K562 (cell line): ENCODE results near the gene TRAPPC4. TPM values are rescaled to one million over a fixed set of nuclear protein-coding genes. Genes with fewer than 3 reads are reported as not detected.

Experiments
- BRCA1 ChIP-seq, 2 experiments: fragments of 450-650 bp in 1 of 2; sonication (generic) in 1 of 2; formaldehyde crosslinking in 1 of 2; IDR thresholded peaks; 2 replicates each; pipeline versions ENCODE4 v1.5.0 to v1.6.1; 2017 to 2020; ENCODE audit warnings: mild to moderate bottlenecking in 1 of 2, missing genetic modification reagents in 1 of 2
- CEBPZ ChIP-seq: fragments of 150-350 bp; IDR thresholded peaks from 2 replicates; pipeline ENCODE4 v1.6.1; 2014; ENCODE audit warnings: low read depth, mild to moderate bottlenecking, low read length, borderline replicate concordance
- CSDE1 ChIP-seq, 2 experiments: fragments of 450-650 bp; IDR thresholded peaks; 2 replicates each; pipeline ENCODE4 v1.6.1; 2016; ENCODE audit warnings: mild to moderate bottlenecking in 1 of 2
- GTF3C2 ChIP-seq: IDR thresholded peaks from 3 replicates; pipeline ENCODE4 v1.6.1; 2011; ENCODE audit warnings: borderline replicate concordance, mild to moderate bottlenecking, moderate library complexity; ENCODE audit not compliant: insufficient read length; ENCODE audit errors: extremely low read depth
- HNRNPH1 ChIP-seq: fragments of 200-400 bp; formaldehyde crosslinking; optimal IDR thresholded peaks from 2 replicates; pipeline ENCODE3; 2017; ENCODE audit warnings: low read depth, mild to moderate bottlenecking, low read length, moderate library complexity
- KAT8 ChIP-seq: fragments of 450-650 bp; IDR thresholded peaks from 2 replicates; pipeline ENCODE4 v1.6.1; 2016; ENCODE audit warnings: low read depth, mild to moderate bottlenecking
- NBN ChIP-seq: fragments of 450-650 bp; IDR thresholded peaks from 2 replicates; pipeline ENCODE4 v1.6.1; 2016; ENCODE audit warnings: low read depth, mild to moderate bottlenecking
- SIRT6 ChIP-seq: IDR thresholded peaks from one replicate; pipeline ENCODE4 v1.6.1; 2012; ENCODE audit warnings: low read depth, mild to moderate bottlenecking, control low read depth, inconsistent platforms, low read length, moderate library complexity
- SREBF1 ChIP-seq: fragments of 150-350 bp; IDR thresholded peaks from 2 replicates; pipeline ENCODE4 v1.6.1; 2014; ENCODE audit warnings: antibody characterized with exemption, low read depth, low read length, borderline replicate concordance
- ZBTB49 ChIP-seq: sonication (generic); formaldehyde crosslinking; IDR thresholded peaks from 2 replicates; pipeline ENCODE4 v1.8.0; 2022; ENCODE audit warnings: missing genetic modification reagents, mild to moderate bottlenecking, borderline replicate concordance
- ZNF224 ChIP-seq: sonication (generic); formaldehyde crosslinking; IDR thresholded peaks from 2 replicates; pipeline ENCODE4 v1.8.0; 2022; ENCODE audit warnings: mild to moderate bottlenecking, missing genetic modification reagents
- ZNF274 ChIP-seq: IDR thresholded peaks from 2 replicates; pipeline ENCODE4 v1.6.1; 2011; ENCODE audit warnings: low read depth, mild to moderate bottlenecking, low read length, moderate library complexity, borderline replicate concordance
- ZNF583 ChIP-seq: fragments of 250-450 bp; sonication (Bioruptor Pico); IDR thresholded peaks from 2 replicates; pipeline ENCODE4 v1.4.0; 2020
- polyA plus RNA-seq, 8 experiments: library from polyadenylated mRNA; depleted of rRNA in 4 of 8; stranded (reverse) in 5 of 8; unstranded in 3 of 8; fragments of >200 nt; fragmentation: Nextera tagmentation in 2 of 8; fragmentation: Illumina TruSeq in 1 of 8; extraction: Ambion mirVana in 2 of 8; extraction: Trizol in 1 of 8; gene quantifications; 2 replicates each; pipeline versions ENCODE4 v1.2.1 to v1.2.3, GENCODE V29; 2011 to 2014; ENCODE audit warnings: inconsistent platforms in 1 of 8, missing spikeins in 1 of 8
- total RNA-seq, 7 experiments: library from RNA; depleted of rRNA in 6 of 7; stranded (reverse); fragments of >200 nt in 6 of 7; fragmentation: Illumina TruSeq in 2 of 7; extraction: Trizol in 2 of 7; gene quantifications; 2 replicates each; pipeline versions ENCODE4 v1.2.1 to v1.2.3, GENCODE V29; 2011 to 2021; ENCODE audit warnings: low replicate concordance in 1 of 7
- TF ChIP-seq, protein P1 (sequence below), 2 experiments: fragments of 150-350 bp in 1 of 2; IDR thresholded peaks; 2 replicates each; pipeline ENCODE4 v1.6.1; 2012 to 2016; ENCODE audit warnings: low read depth in 2 of 2, low read length in 2 of 2, mild to moderate bottlenecking in 1 of 2, moderate library complexity in 1 of 2

TRAPPC4 gene
- total and polyA plus RNA-seq, 9 of the 15 experiments (the other 6 are each of a cell fraction or from before 2014, with no cell fraction given), result 121 to 524 (median 142) TPM

DNA sequence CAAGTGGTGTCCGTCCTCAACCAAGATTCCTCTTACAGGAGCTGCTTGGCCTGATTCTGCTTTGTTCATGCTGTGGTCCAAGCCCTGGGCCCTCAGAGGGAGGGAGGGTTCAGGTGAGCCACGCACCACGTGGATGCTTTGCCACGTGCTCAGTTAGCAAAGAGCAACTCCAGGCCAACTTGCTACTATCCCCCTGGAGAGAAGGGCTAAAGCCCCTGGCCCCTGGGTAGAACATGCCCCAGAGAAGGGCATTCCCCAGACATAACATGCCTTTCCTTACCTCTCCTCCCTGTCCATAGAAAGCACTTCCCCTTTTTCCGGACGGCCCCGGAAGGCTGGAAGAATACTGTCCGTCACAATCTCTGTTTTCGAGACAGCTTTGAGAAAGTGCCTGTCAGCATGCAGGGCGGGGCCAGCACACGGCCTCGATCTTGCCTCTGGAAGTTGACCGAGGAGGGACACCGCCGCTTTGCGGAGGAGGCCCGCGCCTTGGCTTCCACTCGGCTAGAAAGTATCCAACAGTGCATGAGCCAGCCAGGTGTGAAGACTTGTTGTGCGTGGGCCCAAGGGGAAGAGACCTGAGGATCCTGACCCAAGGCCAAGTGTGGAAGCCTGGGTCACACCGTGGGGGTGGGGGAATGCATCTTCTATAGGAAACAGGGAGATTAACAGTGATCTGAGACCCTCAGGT lies 38.2 kb upstream of the TRAPPC4 start (continued):
- TF ChIP-seq GTF3C2 (no peak), KAT8 (no peak), CSDE1 (IDR thresholded peaks at IDR 0.05) (no peak), CEBPZ (no peak), NBN (peak; percentile 56; the same call in 1 of the 2 replicates), BRCA1 (IDR thresholded peaks at IDR 0.05) (no peak), BRCA1 (CRISPR knock-in tag; IDR thresholded peaks at IDR 0.05) (no peak), ZNF583 (peak; percentile 20; the same call in 1 of the 2 replicates), SIRT6 (no peak), ZNF224 (CRISPR knock-in tag) (no peak), ZNF274 (no peak), SREBF1 (0 out of 2 replicates have a peak, but pooled peaks have one; percentile 23), ZBTB49 (CRISPR knock-in tag) (no peak), HNRNPH1 (no peak)
- TF ChIP-seq, protein P1, sequence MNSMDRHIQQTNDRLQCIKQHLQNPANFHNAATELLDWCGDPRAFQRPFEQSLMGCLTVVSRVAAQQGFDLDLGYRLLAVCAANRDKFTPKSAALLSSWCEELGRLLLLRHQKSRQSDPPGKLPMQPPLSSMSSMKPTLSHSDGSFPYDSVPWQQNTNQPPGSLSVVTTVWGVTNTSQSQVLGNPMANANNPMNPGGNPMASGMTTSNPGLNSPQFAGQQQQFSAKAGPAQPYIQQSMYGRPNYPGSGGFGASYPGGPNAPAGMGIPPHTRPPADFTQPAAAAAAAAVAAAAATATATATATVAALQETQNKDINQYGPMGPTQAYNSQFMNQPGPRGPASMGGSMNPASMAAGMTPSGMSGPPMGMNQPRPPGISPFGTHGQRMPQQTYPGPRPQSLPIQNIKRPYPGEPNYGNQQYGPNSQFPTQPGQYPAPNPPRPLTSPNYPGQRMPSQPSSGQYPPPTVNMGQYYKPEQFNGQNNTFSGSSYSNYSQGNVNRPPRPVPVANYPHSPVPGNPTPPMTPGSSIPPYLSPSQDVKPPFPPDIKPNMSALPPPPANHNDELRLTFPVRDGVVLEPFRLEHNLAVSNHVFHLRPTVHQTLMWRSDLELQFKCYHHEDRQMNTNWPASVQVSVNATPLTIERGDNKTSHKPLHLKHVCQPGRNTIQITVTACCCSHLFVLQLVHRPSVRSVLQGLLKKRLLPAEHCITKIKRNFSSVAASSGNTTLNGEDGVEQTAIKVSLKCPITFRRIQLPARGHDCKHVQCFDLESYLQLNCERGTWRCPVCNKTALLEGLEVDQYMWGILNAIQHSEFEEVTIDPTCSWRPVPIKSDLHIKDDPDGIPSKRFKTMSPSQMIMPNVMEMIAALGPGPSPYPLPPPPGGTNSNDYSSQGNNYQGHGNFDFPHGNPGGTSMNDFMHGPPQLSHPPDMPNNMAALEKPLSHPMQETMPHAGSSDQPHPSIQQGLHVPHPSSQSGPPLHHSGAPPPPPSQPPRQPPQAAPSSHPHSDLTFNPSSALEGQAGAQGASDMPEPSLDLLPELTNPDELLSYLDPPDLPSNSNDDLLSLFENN (IDR thresholded peaks at IDR 0.05; ENCODE audit: low read depth in 2 of 2, low read length in 2 of 2), result no peak
